C4-2B (cell line): ENCODE results near the gene GPR146.

ENCODE experiments used
- H3K27ac ChIP-seq: fragments of 450-650 bp; 2 replicates; pipeline ENCODE4 v1.5.1; 2017
- CTCF ChIP-seq: fragments of 450-650 bp; conservative IDR thresholded peaks from 2 replicates; pipeline ENCODE4 v1.5.1; 2017; ENCODE audit warnings: mild to moderate bottlenecking
- ZFX ChIP-seq: fragments of 450-650 bp; IDR thresholded peaks from 2 replicates; pipeline ENCODE4 v1.6.1; 2017

Gene GPR146

GRCh38 chr7:1049006-1049741 lies 4.8 kb downstream of the GPR146 start:
- H3K27ac ChIP-seq = no peak overlapping the region
- no peak for TF ChIP-seq ZFX
- TF ChIP-seq CTCF = no peak

- no peak for TF ChIP-seq ZFX
- TF ChIP-seq CTCF = no peak
Measured at GRCh38 chr7:1049801-1050200, 5.5 kb downstream of the GPR146 start.

DNA sequence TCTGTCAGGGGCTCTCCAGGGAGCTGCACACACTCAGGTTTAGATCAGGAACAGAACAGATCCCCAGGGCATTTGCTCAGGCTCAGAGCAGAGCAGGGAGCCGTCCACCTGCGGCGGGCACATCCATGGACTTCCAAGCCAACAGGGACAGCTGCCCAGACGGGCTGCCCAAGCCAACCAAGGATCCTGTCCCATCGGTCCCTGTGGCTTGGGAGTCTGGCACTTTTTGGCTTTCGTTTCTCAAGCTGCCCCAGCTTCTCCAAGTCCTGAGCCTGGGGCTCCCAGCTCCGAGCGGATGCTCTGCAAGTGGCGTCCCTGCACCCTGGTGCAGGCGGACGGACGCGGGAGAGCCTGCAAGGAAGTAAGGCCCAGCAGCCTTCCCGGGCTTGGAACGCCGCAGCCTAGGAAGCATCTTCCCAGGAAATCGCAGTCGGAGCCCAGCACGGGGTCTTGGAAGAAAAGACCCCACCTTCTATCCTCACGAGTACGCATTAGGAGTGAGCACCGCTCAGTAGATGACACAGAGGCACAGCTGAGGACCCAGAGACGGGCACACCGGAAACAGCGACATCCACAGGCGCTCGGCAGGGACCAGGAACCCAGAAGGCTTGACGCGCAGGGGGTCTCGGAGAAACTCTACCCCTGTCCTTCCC lies 6.0 kb downstream of the GPR146 start:
- TF ChIP-seq CTCF = no peak
- TF ChIP-seq ZFX = no peak
- no peak overlapping the region for H3K27ac ChIP-seq

More at GRCh38 chr7:1049801-1050200, 5.5 kb downstream of the GPR146 start:
- no peak overlapping the region for H3K27ac ChIP-seq

GRCh38 chr7:1050956-1051690 lies 6.8 kb downstream of the GPR146 start:
- no peak overlapping the region for H3K27ac ChIP-seq
- TF ChIP-seq ZFX (no peak), CTCF (no peak)

DNA sequence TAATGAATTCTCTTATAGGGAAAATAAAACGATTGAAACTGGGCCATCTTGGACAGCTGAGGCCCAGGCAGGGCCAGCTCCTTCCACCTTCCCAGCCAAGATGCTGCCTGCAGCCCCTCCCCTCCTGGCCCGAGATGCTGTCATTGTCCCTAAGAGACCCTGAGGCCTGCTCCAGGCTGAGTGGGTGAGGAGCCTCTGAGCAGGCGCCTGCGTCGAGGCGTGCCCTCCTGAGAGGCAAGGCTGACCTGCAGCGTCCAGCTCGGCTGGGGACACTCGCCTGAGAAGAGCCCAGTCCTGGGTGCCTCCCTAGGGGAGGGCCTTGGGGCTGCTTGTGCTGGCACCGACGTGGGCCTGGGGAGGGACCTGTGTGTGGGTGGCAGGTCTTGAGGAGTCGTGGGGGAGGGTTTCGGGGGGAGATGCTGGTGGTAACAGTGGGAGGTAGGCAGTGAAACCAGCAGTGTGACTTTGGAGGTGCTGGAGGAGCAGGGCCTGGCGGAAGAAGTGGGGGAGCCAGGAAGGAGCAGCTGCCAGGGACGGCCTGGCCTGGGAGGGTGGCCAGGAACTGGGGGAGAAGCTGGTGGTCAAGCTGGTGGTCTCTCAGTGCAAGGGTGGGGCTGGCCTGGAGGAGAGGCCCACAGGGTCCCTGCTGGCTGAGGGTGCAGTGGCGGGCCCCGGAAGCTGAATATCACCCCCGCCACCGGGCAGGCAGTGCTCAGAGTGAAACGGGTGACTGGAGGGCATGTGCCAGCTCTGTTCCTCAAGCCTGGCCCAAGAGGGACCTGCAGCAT lies 7.9 kb downstream of the GPR146 start:
- no peak for TF ChIP-seq ZFX
- no peak for TF ChIP-seq CTCF
- no peak overlapping the region for H3K27ac ChIP-seq

GRCh38 chr7:1053002-1053411 lies 8.7 kb downstream of the GPR146 start:
- no peak overlapping the region for H3K27ac ChIP-seq
- TF ChIP-seq CTCF (no peak), ZFX (no peak)
